CD4-positive, alpha-beta T cell treated with Interleukin-12 subunit alpha and Interleukin-12 subunit beta, for 1 hour (primary cell): ENCODE results near the gene PACS1.
A peak's percentile ranks its signal among the peaks of the same experiment; 100 is the strongest.

ENCODE experiments used
- DNase-seq: peaks from one replicate; pipeline ENCODE4 v3.0.0-alpha.2; 2020

Gene PACS1

GRCh38 chr11:66190786-66191185 lies 120.7 kb downstream of the PACS1 start:
- no peak for DNase-seq

GRCh38 chr11:66192181-66192863 lies 122.2 kb downstream of the PACS1 start:
- DNase-seq: no peak

DNA sequence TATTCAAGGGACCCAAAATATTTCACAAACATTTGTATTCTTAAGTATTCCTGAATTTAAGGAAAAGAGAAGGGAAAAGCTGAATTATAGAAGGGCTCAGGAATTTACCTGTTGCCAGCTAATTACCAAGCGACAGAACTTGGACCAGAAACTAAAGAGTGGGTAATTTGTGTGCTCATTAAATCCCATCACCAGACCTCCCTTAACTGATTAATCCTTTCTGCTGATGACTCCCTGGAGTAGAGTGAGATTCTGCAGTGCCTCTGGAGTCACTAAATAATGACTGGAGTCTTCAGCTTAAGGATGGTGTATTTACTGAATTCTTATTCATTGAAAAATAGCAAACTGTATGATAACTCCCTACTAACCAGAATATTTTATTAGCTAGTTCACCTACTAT lies 124.3 kb downstream of the PACS1 start:
- no peak for DNase-seq

DNA sequence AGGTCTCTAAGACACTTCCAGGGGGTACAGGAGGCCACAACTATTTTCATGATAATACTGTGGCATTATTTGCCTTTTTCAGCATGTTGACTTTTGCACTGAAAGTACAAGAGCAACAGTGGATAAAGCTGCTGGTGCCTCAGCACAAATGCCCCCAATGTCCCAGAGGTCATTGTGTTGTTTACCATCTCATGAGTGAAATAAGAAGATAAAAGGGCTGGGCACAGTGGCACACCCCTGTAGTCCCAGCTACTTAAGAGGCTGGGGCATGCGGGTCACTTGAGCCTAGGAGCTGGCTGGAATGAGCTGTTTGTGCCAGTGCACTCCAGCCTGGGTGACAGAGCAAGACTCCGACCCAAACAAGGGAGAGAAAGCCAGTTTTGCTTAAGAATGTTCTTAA lies 125.8 kb downstream of the PACS1 start:
- DNase-seq: no peak

DNA sequence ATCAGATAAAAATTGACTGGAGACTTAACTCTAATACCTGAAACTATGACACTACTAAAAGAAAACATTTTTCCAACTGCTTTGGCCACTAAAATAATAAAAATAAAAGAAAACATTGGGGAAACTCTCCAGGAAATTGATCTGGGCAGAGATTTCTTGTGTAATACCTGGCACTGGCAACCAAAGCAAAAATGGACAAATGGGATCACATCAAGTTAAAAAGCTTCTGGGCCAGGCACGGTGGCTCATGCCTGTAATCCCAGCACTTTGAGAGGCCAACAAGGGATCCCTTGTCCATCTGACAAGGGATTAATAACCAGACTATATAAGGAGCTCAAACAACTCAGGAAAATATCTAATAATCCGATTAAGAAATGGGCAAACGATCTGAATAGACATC lies 133.8 kb downstream of the PACS1 start:
- no peak for DNase-seq

GRCh38 chr11:66204412-66204811 lies 134.3 kb downstream of the PACS1 start:
- DNase-seq: no peak

GRCh38 chr11:66207816-66208215 lies 137.7 kb downstream of the PACS1 start:
- DNase-seq: no peak

DNA sequence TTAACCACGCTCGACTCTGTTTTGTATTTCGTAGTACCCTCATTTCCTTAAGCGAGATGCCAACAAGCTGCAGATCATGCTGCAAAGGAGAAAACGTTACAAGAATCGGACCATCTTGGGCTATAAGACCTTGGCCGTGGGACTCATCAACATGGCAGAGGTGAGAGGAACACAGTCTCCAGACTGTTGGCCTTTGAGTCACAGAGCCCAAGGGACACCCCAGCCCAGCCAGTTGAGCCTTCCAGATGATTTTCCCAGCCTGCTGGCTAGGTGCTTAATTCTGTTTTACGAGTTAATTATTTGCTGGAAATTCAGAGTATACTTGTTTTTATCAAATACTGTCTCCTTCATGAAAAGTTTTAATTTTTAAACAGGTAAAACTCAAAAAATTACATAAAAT lies 141.0 kb downstream of the PACS1 start:
- no peak for DNase-seq

DNA sequence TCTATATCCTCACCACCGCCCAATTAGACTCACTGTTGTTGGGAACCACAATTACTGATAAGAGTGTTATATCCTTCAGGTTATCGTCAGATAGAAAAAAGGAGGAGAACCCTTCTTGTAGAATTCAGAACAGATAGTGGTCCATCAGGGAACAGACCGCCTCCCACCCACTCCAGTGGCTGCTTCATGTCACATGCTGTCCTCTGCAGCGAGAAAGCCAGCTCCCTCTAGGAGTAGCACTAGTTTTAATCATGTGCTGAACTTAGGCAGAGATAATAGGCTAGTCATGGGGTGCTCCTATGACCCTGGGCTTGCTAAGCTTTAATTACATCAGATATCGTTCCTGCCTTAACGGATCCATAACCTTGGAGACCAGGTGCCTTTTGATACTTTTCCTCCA lies 146.8 kb downstream of the PACS1 start:
- DNase-seq: no peak

DNA sequence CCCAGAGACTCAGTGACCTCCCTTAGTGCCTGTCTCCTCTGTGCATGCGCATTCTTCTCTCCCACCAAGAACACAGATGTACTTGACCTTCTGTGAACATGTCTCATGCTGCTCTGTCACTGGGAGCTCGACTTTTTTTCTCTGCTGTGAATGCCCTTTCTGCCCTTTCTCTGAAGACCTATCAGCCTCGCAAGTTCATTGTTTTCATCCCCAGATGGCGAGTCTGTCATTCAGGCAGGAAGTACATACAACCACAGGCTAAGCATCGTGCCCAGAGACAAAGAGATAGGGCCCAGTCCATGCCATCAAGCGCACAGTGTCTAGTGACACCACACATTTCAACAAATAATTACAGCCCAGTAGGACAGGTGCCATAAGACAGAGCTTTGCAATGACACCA lies 148.0 kb downstream of the PACS1 start:
- no peak for DNase-seq

DNA sequence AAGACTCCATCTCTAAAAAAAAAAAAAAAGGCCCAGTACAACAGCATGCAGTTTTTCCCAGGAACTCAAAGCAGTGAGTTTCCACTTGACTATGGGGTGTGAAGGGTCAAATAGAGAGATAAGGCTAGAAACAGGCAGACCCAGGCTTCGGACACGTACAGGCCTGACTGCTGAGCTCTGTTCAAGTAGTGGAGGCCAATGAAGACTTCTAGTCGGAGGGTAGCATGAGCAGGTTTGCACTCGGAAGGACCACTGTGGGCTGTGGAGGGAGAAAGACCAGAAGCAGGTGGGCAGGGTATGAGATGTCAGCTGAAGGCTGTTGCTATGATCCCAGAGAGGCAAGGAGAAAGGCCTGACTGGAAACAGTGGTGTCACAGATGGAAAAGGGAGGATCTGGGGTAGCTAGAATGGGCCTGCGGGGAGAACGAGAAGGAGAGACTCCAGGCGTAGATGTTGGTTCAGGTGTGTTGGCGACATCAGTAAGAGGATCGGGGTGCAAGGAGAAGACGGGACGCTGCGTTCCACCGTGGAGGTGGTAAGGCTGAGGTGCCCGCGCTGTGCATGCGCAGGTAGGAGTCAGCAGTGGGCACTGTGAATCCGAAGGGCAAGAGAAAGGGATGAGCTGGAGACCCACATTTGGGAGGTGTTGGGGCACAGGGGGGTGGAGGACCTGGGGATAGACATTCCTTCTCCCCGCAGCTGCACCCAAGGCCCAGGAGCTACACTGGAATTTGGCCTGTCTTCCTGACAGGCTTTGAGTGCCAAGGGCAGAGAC lies 149.0 kb downstream of the PACS1 start:
- no peak for DNase-seq

GRCh38 chr11:66219846-66220565 lies 149.9 kb downstream of the PACS1 start:
- DNase-seq: no peak

GRCh38 chr11:66220566-66220935 lies 150.5 kb downstream of the PACS1 start:
- no peak for DNase-seq

DNA sequence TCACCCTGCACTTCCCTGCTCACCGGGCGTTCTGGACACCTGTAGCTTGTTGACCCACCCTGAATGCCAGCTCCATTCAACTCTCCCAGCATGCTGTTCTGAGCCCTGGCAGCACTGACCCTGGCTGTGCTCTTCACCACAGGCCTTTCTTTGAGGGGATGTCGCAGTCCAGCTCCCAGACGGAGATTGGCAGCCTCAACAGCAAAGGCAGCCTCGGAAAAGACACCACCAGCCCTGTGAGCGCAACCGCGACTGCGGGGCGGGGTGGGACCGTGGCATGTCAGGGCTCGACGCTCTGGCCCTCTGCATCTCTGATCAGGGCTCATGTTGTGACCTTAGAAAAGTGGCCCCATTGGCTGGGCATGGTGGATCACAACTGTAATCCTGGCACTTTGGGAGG lies 150.9 kb downstream of the PACS1 start:
- no peak for DNase-seq

DNA sequence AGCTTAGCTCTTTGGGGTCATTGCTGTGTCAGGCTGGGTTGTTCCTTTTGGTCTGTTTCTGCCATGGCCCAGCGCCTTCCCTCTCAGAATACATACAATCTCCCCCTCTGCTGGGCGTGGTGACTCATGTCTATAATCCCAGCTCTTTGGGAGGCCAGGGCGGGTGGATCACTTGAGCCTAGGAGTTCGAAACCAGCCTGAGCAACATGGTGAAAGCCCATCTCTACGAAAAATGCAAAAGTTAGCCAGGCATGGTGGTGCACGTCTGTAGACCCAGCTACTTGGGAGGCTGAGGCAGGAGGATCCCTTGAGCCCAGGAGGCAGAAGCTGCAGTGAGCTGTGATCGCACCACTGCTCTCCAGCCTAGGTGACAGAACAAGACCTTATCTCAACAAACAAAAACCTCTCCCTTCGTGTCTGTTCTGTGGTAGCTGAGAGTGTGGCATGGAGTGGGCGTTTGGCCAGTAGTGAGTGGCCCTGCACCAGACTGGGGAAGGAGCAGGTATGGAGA lies 151.7 kb downstream of the PACS1 start:
- no peak for DNase-seq

GRCh38 chr11:66222358-66223149 lies 152.5 kb downstream of the PACS1 start:
- peak; percentile 97 for DNase-seq

DNA sequence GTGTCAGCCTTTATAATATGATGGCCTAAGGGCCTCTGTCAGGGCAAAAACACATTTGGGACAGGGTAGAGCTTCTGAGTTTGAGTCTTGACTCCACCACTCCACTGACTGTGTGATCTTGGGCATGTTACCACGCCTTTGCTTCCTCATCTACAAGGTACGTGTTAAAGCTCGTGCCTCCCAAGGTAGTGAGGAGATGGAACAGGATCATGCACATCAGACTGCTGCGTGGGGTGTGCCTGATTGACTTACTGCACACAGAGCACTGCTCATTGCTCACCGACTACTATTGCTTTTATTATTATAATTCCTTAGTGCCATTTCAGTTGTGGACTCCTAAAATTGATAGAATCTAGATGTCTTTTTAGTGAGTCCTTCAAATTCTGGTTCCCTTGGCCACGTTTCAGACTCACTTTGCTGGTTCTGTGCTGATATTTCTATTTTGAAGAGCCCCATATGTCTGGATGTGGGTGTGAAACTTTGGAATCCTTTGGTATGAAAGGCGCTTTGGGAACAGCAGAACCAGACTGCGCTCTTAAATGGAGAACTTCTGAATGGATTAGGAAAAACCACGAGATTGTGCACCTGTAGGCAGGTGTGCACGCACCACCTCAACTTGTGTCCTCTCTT lies 154.3 kb downstream of the PACS1 start:
- DNase-seq: no peak

- DNase-seq: no peak
Measured at GRCh38 chr11:66225066-66225465, 155.0 kb downstream of the PACS1 start.

DNA sequence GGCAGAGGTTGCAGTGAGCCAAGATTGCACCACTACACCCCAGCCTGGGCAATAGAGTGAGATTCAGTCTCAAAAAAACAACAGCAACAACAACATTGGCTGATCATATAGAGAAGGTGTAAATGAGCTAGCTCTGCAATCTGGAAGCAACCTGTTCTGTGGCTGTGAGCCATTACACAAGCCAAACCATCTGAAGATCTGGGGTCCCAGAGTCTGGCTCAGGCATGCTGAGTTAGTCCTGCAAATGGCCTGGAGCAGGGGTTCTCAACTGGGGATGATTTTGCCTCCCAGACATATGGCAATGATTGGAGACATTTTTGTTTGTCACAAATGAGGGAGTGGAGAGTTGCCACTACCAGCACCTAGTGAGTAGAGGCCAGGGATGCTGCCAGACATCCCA lies 156.0 kb downstream of the PACS1 start:
- no peak for DNase-seq

GRCh38 chr11:66227700-66228099 lies 157.6 kb downstream of the PACS1 start:
- no peak for DNase-seq

GRCh38 chr11:66228521-66228920 lies 158.4 kb downstream of the PACS1 start:
- DNase-seq: no peak

- no peak for DNase-seq
Measured at GRCh38 chr11:66230156-66230555, 160.1 kb downstream of the PACS1 start.

GRCh38 chr11:66230978-66231377 lies 160.9 kb downstream of the PACS1 start:
- DNase-seq: no peak
